Measurements from ENCODE around the gene FGF3. TPM values are rescaled to one million over a fixed set of nuclear protein-coding genes. Genes with fewer than 3 reads are reported as not detected.

FGF3 gene
- total RNA-seq, 2 experiments from 2014 or later, result not detected

DNA sequence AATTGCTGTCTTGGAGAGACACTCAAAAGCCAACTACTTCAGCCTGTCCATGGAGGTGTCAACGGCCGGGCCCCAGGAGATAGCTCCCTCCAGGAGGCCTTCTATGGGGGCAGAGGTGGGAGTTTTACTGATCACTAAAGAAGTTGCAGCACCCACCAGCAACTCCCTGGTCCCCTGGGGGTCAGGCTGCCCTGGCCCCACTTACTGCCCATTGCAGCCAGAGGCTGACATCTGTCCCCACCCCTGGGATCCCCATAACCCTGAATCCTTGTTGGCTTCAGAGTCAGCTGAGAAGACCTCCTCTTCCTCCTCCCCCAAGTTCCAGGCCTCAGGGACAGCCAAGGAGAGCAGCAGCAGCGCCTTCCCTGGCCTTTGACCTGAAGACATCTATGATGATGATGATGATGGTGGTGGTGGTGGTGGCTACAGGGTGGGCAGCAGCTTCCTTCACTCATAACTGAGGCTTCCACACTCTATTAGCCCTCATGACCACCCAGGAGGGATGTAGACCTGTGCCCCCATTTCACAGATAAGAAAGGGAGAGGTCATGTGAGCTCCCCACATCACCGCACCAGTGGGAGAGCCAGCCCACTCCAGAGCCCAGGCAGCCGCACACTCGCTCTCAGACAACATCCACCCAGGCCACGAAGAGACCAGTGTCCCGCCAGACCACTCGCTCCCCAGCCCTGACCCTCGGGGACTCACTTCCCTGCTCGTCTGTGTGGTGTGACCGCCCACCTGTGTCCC is 43.8 kb upstream of the FGF3 start:
- no peaks in the 10 kb centered on the region for H3K36me3 Mint-ChIP-seq (ENCODE audit: low read depth)
- H3K27ac Mint-ChIP-seq, result no peak overlapping the region
- no peak for DNase-seq
- no peaks in the 10 kb centered on the region for H3K4me1 Mint-ChIP-seq (ENCODE audit: low read depth)
- H3K9me3 Mint-ChIP-seq, result no peaks in the 10 kb centered on the region
- no peak overlapping the region for H3K4me3 Mint-ChIP-seq
- H3K9me3 ChIP-seq (ENCODE audit: control insufficient read depth in 1 of 2, insufficient read depth in 1 of 2, low read length in 2 of 2), result no peaks in the 10 kb centered on the region
- no peak for ATAC-seq (ENCODE audit: poor library complexity)
- no peaks in the 10 kb centered on the region for H3K36me3 ChIP-seq (ENCODE audit: insufficient read depth, low read length)
- H3K27me3 ChIP-seq (ENCODE audit: control insufficient read depth in 1 of 2, insufficient read depth in 2 of 2, low read length in 2 of 2), result peaks cover 14 to 23% of the 10 kb centered on the region in 2 experiments
- CTCF ChIA-PET, result no interaction called here
- intact Hi-C loops (cut with DNase I, micrococcal nuclease), result no loop called here
- H3K4me1 ChIP-seq (ENCODE audit: insufficient read depth, low read length), result no peaks in the 10 kb centered on the region
- POLR2A ChIA-PET, result no interaction called here
- H3K27me3 Mint-ChIP-seq, result peaks cover 62% of the 10 kb centered on the region
- no peak overlapping the region for H3K4me3 ChIP-seq (ENCODE audit: low read length)
- no peak overlapping the region for H3K27ac ChIP-seq (ENCODE audit: low read depth in 1 of 2, low read length in 2 of 2)
- TF ChIP-seq, protein P1, sequence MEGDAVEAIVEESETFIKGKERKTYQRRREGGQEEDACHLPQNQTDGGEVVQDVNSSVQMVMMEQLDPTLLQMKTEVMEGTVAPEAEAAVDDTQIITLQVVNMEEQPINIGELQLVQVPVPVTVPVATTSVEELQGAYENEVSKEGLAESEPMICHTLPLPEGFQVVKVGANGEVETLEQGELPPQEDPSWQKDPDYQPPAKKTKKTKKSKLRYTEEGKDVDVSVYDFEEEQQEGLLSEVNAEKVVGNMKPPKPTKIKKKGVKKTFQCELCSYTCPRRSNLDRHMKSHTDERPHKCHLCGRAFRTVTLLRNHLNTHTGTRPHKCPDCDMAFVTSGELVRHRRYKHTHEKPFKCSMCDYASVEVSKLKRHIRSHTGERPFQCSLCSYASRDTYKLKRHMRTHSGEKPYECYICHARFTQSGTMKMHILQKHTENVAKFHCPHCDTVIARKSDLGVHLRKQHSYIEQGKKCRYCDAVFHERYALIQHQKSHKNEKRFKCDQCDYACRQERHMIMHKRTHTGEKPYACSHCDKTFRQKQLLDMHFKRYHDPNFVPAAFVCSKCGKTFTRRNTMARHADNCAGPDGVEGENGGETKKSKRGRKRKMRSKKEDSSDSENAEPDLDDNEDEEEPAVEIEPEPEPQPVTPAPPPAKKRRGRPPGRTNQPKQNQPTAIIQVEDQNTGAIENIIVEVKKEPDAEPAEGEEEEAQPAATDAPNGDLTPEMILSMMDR (IDR thresholded peaks at IDR 0.05), result no peak

DNA sequence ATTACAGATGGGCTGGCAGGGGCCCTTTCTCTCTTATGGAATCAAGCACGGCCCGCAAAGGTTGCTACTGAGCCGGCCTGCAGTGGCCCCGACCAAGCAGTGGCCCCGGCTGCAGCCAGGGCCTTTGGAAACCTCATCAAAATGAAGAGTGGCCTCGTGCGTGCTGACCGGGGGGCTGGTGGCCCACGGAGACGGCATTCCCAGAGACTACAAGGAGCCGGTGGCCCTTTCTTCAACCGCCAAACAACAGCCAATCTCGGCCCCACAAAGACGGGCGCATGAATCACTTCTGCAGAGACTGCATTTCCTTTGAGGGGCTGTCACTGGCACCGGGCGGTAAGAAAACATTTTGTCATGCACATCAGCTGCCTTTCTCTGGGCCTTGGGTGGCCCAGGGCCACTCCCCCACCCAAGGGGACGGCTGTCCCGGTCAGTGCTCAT is 43.1 kb upstream of the FGF3 start:
- Histone ChIP-seq H3K4me3 (ENCODE audit: low read length) (no peak overlapping the region), H3K27me3 (ENCODE audit: control insufficient read depth in 1 of 2, insufficient read depth in 2 of 2, low read length in 2 of 2) (peaks cover 14 to 23% of the 10 kb centered on the region in 2 experiments), H3K36me3 (ENCODE audit: insufficient read depth, low read length) (no peaks in the 10 kb centered on the region), H3K27ac (ENCODE audit: low read depth in 1 of 2, low read length in 2 of 2) (no peak overlapping the region), H3K9me3 (ENCODE audit: control insufficient read depth in 1 of 2, insufficient read depth in 1 of 2, low read length in 2 of 2) (no peaks in the 10 kb centered on the region), H3K4me1 (ENCODE audit: insufficient read depth, low read length) (no peaks in the 10 kb centered on the region)
- Mint-ChIP-seq H3K27me3 (peaks cover 63% of the 10 kb centered on the region), H3K4me3 (no peak overlapping the region), H3K36me3 (ENCODE audit: low read depth) (no peaks in the 10 kb centered on the region), H3K27ac (no peak overlapping the region), H3K4me1 (ENCODE audit: low read depth) (no peaks in the 10 kb centered on the region), H3K9me3 (no peaks in the 10 kb centered on the region)
- intact Hi-C loops (cut with DNase I, micrococcal nuclease), result no loop called here
- DNase-seq (no peak), ATAC-seq (ENCODE audit: poor library complexity) (no peak)
- CTCF ChIA-PET, result no interaction called here
- POLR2A ChIA-PET, result no interaction called here
- TF ChIP-seq, protein P1 (IDR thresholded peaks at IDR 0.05), result no peak

DNA sequence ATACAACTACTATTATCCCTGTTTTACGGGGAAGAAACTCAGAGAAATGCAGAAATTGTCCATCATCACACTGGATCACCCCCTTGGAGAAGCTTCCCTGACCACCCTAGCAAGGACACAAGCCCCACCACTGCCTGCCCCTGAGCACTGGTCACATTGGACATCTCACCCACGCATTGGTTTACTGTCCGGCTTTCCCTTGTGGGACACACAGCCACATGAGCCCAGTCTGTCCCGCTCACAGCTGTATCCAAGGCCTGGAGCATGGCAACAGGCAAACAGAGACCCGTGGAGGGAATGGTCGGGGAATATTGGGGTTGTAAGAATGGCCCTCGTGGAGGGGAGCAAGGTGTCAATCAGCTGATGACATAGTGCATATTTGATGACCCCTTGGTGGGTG is 42.7 kb upstream of the FGF3 start:
- H3K27me3 ChIP-seq (ENCODE audit: control insufficient read depth in 1 of 2, insufficient read depth in 2 of 2, low read length in 2 of 2), result peaks cover 14 to 23% of the 10 kb centered on the region in 2 experiments
- Mint-ChIP-seq H3K4me3 (no peak overlapping the region), H3K36me3 (ENCODE audit: low read depth) (no peaks in the 10 kb centered on the region), H3K9me3 (no peaks in the 10 kb centered on the region), H3K27ac (no peak overlapping the region), H3K27me3 (peaks cover 64% of the 10 kb centered on the region), H3K4me1 (ENCODE audit: low read depth) (no peaks in the 10 kb centered on the region)
- H3K9me3 ChIP-seq (ENCODE audit: control insufficient read depth in 1 of 2, insufficient read depth in 1 of 2, low read length in 2 of 2), result no peaks in the 10 kb centered on the region
- ChIA-PET CTCF (no interaction called here), POLR2A (no interaction called here)
- intact Hi-C loops (cut with DNase I, micrococcal nuclease), result no loop called here
- H3K4me3 ChIP-seq (ENCODE audit: low read length), result no peak overlapping the region
- no peak overlapping the region for H3K27ac ChIP-seq (ENCODE audit: low read depth in 1 of 2, low read length in 2 of 2)
- ATAC-seq (ENCODE audit: poor library complexity), result no peak
- TF ChIP-seq, protein P1 (IDR thresholded peaks at IDR 0.05), result no peak
- H3K4me1 ChIP-seq (ENCODE audit: insufficient read depth, low read length), result no peaks in the 10 kb centered on the region
- no peaks in the 10 kb centered on the region for H3K36me3 ChIP-seq (ENCODE audit: insufficient read depth, low read length)
- DNase-seq, result no peak

All from CD4-positive, alpha-beta T cell (primary cell).